GM12891 (cell line): ENCODE results near the gene CCDC57.

Experiments
- POLR2A ChIP-seq: IDR thresholded peaks from 2 replicates; pipeline ENCODE4 v1.6.1; 2011; ENCODE audit warnings: low read depth, low read length, control low read depth
- TAF1 ChIP-seq: IDR thresholded peaks from 2 replicates; pipeline ENCODE4 v1.6.1; 2011; ENCODE audit warnings: low read depth, low read length, control low read depth

DNA sequence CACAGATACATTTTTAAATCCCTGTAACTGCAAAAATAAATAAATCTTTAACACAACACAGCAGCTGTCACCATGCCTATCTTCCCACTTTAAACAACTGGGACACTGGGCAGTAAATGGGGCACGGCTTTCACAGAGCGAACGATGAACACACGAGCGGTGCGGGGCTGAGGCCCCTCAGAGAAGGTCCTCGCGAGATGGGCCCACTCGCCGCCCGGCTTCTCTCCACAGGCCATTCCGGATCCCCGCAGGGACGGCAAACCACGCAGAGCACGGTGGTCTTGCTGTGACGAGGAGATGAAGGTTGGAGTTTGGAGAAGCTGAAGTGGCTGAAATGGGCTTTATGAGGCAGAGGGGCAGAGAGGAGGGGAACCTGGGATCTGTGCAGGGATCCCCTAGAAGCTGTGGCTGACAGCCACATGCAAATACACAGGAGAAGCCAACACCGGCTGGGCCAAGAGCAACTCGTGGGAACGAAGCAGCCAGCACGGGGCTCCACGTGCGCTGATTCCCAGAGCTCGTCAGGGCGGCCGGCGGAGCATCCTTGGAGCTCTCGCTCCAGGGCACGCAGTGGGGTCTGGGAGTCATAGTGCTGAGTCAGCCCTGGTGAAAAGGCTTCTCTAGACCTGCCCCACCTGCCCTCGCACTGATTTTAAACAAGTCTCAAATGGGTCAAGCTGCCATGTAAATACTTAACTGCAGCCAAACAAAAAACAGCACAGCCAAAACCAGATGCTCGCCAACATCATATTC, 31.7 kb downstream of the CCDC57 start:
- TF ChIP-seq POLR2A: no peak
- no peak for TF ChIP-seq TAF1
